GF-D8 (cell line): Measurements from ENCODE around the gene MAPK14.
"Not testable (repeated sequence)": the region's sequence is repeated elsewhere in the genome, so short reads cannot be mapped to it uniquely, and the experiment has no call there.

Source experiments
- DNase-seq: peaks from one replicate; lab custom pipeline; 2025; lab: John Stamatoyannopoulos, UW

The MAPK14 gene

GRCh38 chr6:36068586-36068985, 41.0 kb downstream of the MAPK14 start:
- no peak for DNase-seq

DNA sequence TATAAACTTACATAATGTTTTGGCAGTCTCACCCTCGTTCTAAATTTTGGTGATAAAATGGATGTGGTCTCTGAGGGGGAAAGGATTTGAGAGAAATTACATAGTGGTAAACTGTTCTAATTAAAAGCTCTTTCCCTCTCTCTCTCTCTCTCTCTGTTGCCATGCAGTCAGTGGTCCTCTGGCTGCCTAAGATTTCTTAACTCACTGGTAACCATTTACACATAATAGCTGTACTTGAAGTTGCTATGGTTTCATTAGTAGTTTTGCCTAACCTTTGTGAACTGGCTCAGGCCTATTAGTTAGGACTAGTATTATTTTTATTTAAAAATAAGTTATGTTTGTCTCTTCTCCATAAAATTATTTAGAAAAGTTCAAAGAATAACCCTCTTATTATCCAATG, 42.0 kb downstream of the MAPK14 start:
- no peak for DNase-seq

GRCh38 chr6:36070252-36070651, 42.6 kb downstream of the MAPK14 start:
- no peak for DNase-seq

GRCh38 chr6:36071281-36071680, 43.7 kb downstream of the MAPK14 start:
- no peak for DNase-seq

DNA sequence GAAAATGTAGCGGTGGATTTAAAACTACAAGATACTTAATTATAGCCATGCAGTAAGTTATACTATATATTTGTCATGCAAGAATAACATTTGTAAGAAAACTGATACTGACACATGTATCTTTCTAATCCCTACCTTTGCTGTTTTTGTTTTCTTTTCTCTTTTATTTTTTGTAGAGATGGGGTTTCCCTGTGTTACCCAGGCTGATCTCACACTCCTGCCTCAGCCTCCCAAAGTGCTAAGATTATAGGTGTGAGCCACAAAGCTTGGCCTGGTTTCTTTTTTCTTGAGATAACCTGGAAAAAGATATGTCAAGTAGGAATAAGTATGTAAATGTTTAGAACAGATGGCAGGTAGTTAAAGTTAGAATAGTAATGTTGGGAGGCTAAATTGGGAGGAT, 44.1 kb downstream of the MAPK14 start:
- DNase-seq = no peak

- no peak for DNase-seq
These were observed 45.1 kb downstream of the MAPK14 start for GRCh38 chr6:36072681-36073080.

DNA sequence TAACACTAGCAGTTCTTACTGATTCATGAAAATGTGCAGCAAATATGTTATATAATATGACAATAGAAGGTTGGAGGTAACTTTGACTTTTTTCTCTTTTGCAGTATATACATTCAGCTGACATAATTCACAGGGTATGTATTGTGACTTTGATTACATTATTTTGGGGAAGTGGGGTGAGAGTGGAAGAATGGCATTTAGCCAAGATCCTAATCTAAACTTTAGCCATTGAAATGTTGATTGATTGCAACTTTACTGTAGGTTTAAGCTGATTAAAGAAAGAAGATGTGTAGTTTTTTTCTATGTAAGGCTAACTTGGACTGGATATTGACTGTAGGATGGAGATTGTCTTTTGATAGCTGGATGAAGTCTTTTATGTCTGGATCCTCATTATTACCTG, 46.0 kb downstream of the MAPK14 start:
- DNase-seq = no peak

- no peak for DNase-seq
These were observed 48.0 kb downstream of the MAPK14 start for GRCh38 chr6:36075656-36076055.

GRCh38 chr6:36076178-36077063, 48.8 kb downstream of the MAPK14 start:
- no peak for DNase-seq

DNA sequence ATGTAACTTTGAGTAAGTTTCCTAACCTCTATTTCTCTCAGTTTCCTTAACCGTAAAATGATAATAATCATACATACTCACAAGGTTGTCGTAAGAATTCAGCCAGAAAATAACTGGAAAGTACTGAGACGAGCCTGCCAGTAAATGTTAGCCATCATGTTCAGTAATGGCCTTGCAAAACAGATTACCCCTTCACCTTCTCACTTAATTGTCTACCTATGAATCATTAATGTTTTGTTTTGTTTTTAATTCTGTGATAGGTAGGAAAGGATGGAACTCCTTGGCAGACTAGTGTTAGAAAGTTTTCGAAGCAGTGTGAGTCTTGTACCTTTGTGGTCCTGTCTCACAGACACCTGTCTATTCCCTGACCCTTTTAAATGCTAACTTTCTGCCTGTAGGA, 50.6 kb downstream of the MAPK14 start:
- DNase-seq = no peak

DNA sequence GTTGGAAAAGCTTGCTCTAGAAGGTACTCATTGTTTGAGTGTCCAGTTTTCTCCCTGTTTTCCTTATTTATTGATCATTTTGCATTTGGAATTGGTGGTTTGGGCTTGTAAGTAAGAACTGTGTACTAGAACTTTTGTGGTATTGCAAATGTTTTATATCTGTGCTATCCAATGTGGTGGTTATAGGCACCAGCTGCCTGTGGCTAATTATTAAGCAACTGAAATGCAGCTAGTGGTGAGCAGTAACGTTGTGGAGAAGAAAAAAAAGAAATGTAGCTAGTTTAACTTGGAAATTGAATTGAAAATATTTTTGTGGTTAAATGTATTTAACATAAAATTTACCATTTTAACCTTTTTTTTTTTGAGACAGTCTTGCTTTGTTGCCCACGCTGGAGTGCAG, 52.0 kb downstream of the MAPK14 start:
- DNase-seq = no peak

- no peak for DNase-seq
These were observed 54.7 kb downstream of the MAPK14 start for GRCh38 chr6:36082318-36082717.

DNA sequence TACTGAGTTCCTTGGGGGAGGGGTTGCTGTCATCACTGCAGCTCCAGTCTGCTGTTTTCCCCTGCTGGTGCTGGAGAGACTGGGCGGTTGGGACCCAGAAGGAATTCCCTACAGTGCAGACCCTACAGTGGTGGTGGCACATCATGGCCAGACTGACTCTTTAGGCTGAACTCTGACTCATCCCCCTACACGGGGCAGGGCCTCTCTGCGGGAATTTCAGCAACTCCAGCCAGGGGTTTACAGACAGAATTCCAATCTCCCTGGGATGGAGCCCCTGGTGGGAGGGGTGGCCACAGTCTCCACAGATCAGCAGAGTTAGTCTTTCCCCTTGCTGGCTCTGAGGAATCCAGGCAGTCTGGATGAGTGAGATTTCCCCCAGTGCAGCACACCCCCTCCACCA, 55.8 kb downstream of the MAPK14 start:
- DNase-seq = no peak

GRCh38 chr6:36088204-36088603, 60.6 kb downstream of the MAPK14 start:
- DNase-seq = not testable (repeated sequence)

- no peak for DNase-seq
These were observed 61.4 kb downstream of the MAPK14 start for GRCh38 chr6:36089048-36089447.

- DNase-seq = no peak
These were observed 66.6 kb downstream of the MAPK14 start for GRCh38 chr6:36094238-36094637.

DNA sequence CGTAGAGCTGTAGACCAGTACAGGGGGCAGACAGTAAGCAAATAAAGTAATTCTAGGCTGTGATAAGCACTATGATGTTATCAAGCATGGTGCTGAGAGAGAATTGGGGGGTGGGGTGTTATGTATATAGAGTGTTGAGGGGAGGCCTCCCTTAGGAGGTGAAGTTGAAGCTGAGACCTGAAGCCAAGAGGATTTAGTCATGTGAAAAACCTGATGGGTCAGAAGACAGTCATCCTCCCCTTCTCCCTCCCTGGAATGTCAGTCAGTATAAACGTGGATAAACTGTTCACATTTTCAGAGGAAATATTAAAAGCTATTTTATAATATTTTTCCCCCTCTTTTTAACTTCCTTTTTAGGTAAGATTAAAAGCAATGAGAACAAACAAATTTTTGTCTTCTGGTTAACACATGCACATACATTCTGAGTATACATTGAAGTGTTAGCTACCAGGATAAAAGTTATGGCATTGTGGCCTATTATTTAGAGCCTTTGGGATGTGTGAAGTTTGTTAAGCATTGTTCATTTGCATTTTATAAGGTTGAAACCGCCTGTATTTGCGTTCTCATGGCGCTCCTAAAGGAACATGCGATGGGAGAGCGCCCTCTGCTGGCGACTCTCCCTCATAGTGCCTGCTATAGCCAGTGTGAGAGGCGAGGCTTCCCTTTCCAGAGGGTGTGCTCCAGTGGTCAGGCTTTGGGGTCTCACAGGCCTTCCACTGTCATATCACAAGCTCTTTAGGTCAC, 67.3 kb downstream of the MAPK14 start:
- DNase-seq = peak; percentile 44

DNA sequence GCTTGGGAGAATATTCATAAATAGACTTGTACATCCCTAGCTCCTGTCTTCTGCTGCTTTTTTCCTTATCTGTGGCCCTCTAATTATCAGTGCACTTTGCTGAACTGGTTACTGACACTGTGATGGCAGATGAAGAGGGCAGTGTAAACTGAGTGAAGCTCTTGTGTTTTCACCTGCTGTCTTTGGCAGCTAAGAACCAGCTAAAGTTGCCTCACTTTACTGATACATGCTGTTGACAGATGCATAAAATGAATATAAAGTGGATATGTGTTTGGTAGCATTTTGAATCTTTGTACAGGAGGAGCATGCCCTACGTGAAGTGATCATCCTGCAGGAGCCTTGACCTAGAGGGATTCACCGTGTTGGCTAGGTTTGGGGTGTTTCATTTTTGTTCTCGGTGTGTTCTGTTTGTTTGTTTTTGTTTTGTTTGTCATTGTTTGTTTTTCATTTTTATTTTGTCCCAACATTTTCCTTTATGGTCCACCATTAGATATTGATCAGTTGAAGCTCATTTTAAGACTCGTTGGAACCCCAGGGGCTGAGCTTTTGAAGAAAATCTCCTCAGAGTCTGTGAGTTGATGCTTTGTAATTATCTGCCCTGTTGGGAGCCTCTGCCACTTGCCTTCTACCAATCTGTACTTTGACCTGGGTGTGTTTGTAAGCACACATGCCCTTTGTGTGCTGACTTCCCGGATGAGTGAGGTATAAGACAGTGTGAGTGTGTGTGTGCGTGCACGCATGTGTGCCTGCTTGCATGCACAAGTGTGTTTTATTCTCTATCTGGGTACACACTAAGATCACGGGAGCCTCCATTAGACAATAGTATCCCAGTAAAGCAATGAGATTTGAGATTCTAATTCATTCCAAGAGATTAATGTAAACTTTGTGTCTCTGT, 68.1 kb downstream of the MAPK14 start:
- DNase-seq = no peak

DNA sequence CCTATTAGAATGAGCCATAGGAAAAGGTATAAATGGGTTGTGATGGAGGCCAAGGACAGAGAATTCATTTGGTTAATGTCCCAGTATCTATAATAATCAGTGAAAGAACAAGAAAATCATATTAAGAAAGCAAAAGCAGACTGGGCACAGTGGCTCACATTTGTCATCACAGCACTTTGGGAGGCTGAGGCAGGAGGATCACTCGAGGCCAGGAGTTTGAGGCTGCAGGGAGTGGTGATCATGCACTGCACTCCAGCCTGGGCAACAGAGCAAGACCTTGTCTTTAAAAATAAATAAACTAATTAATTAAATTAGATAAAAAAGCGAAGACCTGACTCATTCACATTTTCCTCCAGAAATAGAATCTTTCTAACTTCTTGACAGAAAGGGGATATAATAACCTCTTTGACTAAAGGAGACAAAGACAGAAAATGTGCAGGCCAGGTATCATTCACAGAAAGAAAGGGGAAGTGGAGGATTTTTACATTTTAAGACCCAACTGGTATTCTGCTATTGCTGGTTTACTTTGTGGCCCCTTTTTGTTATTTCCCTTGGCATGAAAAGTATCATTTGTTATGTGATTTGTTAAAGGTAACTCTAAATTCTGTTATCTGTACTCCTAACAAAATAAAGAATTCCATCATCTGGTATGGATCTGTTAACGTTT, 70.8 kb downstream of the MAPK14 start:
- DNase-seq = no peak

DNA sequence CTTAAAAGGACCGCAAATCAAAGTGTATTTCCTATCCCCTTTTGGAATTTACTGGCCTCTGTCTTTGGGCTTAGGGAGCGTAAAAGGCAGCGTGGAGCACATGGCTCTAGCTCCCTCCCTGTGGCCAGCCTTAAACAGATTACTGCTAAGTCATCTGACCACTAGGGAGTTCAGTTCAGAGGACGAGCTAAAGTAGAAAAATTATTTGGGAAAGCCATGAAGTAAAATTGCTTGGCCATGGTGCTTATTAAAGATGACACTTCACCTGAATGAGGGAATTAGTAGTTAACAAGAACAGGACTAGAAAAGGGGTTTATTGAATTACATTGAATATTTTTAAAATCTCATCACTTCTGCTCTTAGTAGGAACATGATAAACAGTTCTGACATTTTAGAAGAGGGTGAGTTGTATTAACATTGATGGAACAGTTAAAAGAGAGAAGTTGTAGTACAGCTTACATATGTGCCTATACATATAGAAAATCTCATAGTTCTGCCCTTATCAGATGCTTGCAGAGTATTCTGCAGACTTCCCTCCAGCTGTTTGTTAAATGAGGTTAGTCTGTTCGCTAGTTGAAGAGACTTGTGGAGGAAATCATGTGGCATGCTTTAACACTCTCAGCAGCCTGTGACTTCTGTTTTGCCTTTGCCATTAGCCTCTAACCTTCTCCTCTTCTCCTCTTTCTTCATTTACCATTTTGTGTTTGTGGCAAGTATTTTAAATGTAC, 71.5 kb downstream of the MAPK14 start:
- DNase-seq = peak; percentile 43

DNA sequence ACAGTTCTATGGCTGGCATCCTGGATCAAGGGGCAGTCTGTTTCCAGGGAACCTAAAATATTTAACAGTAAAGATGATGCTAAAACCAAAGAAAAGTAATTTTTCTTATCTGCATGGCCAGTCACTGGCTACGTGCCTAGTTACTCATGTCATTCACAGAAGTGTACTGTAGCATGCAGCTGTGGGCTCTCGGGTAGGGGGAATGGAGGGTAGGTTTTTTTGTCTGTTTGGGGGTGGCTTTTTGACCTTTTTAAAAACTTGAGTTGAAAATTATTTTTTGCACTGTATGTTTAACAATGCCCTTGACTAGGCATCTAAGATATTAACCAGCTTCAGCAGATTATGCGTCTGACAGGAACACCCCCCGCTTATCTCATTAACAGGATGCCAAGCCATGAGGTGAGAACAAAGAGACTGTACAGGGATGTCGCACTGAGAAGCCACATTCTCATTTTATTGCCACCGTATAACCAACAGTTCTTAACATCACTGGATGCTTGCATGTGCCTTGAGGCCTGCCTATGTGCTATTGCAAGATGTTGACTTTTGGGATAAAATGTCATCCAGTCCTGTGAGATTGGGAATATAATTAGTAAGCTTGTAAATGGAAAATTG, 72.4 kb downstream of the MAPK14 start:
- no peak for DNase-seq
